Measurements from ENCODE around the gene PFN1. TPM values are rescaled to one million over a fixed set of nuclear protein-coding genes. Genes with fewer than 3 reads are reported as not detected.

The PFN1 gene
- total RNA-seq, 1 donor from 2014 or later, result 404 TPM

DNA sequence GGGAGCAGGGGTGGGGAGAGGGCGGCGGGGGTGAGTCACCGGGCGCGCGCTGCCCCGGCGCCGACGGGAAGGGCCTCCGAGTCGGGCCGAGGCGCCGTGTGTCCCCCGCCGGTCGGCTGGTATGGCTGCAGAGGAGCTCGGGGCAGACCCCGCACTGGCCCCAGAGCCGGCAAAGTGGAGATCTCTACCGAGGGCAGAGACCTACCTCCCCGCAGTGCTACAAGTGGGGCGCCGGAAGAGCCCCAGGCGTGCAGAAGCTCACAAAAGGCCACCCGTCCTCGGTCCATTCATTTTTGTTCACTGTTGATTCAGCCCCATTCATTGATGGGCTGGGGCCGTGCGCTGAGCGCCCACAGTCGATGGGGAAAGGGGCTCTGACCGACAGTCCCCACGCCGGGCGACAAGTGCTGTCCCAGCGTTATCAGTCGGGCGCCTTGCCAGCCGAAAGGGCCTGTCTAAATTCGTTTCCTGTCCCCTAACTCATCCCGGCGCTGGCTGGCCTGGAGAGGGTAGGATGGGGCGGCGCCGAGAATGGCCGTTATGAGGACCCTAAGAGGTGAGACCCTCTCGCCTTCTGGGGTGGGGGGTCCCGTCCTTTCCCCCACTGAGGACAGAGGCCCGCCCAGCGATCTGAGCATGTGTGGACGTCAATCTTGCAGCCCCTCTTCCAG, 1.9 kb upstream of the PFN1 start:
- Mint-ChIP-seq H3K27me3 (no peaks in the 10 kb centered on the region), H3K27ac (peak overlapping the region; percentile 72), H3K4me3 (peak overlapping the region; percentile 84), H3K9me3 (no peaks in the 10 kb centered on the region), H3K4me1 (ENCODE audit: unreplicated experiment) (peaks cover 32% of the 10 kb centered on the region), H3K36me3 (peaks cover 9% of the 10 kb centered on the region)
- no peak for TF ChIP-seq CTCF (conservative IDR thresholded peaks at IDR 0.05)
- DNase-seq (ENCODE audit: extremely low spot score, unreplicated experiment), result no peak

GRCh38 chr17:4949321-4950074, 1.2 kb upstream of the PFN1 start:
- Mint-ChIP-seq H3K9me3 (no peaks in the 10 kb centered on the region), H3K27ac (peak overlapping the region; percentile 97), H3K4me1 (ENCODE audit: unreplicated experiment) (peaks cover 36% of the 10 kb centered on the region), H3K4me3 (peak overlapping the region; percentile 96), H3K27me3 (no peaks in the 10 kb centered on the region), H3K36me3 (peaks cover 13% of the 10 kb centered on the region)
- TF ChIP-seq CTCF (conservative IDR thresholded peaks at IDR 0.05), result no peak
- DNase-seq (ENCODE audit: extremely low spot score, unreplicated experiment), result no peak

GRCh38 chr17:4948931-4949320, 596 bp upstream of the PFN1 start:
- H3K27ac Mint-ChIP-seq, result peak overlapping the region; percentile 97
- no peak for TF ChIP-seq CTCF (conservative IDR thresholded peaks at IDR 0.05)
- no peaks in the 10 kb centered on the region for H3K27me3 Mint-ChIP-seq
- peak; percentile 91 for DNase-seq (ENCODE audit: extremely low spot score, unreplicated experiment)
- no peaks in the 10 kb centered on the region for H3K9me3 Mint-ChIP-seq
- H3K4me3 Mint-ChIP-seq, result peak overlapping the region; percentile 96
- peaks cover 40% of the 10 kb centered on the region for H3K4me1 Mint-ChIP-seq (ENCODE audit: unreplicated experiment)
- H3K36me3 Mint-ChIP-seq, result peaks cover 13% of the 10 kb centered on the region

DNA sequence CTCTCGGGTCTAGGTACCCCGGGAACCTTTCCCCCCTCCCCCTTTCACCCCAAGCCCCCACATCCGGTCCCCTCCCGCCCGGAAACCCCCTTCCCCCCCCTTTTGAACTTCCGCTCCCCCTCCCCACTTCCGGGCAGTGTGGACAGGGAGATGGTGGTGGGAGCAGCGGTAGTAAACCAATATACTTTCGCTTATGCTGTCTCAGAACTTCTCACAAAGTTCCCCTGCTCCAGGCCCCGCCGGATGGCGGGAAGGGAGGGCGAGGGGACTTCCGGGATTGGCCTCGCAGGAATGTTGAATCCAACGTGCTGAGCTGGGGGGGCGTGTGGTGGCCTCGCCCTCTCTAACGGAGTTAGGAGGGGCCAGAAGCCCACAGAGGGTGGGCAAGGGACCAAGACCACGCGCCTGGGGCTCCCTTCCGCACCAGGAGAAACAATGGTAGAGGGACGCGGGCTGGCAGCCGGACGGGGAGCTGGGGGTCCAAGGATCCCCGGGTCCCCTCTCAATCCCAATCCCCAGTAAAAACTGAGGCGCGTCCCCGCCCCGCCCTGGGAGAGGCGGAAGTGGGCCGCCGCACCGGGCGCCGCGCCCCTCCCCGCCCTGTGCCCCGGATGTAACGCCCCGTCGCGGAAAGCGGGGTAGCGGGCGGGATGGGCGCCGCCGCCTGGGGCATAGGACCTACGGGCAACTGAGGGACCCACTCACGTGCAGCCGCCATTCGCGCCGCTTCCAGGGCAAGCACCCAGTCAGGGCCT, 742 bp downstream of the PFN1 start:
- TF ChIP-seq CTCF (conservative IDR thresholded peaks at IDR 0.05), result no peak
- Mint-ChIP-seq H3K4me1 (ENCODE audit: unreplicated experiment) (peaks cover 37% of the 10 kb centered on the region), H3K9me3 (no peaks in the 10 kb centered on the region), H3K4me3 (peak overlapping the region; percentile 96), H3K27me3 (no peaks in the 10 kb centered on the region), H3K36me3 (peaks cover 13% of the 10 kb centered on the region), H3K27ac (peak overlapping the region; percentile 87)
- no peak for DNase-seq (ENCODE audit: extremely low spot score, unreplicated experiment)

DNA sequence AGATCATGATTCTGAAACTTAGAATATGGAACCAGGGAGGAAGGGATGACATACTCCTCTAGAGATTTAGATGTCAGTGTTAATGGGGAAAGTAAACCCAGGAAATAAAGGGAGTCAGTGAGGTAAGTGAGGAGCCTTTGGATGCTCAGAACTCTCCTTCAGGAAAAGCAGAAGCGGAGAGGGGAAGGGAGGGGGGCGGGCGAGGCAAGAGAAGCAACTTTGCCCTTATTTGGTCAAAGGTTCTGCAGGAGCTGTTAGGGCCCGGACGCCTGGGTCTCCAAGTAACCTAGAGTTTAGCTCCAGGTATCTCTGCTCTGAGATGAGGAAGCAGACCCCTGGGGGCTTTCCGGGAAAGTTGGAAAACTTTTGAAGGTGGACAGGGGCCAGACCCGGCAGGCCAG, 1.3 kb downstream of the PFN1 start:
- DNase-seq (ENCODE audit: extremely low spot score, unreplicated experiment), result no peak
- H3K36me3 Mint-ChIP-seq, result peaks cover 13% of the 10 kb centered on the region
- no peak for TF ChIP-seq CTCF (conservative IDR thresholded peaks at IDR 0.05)
- H3K27ac Mint-ChIP-seq, result peak overlapping the region; percentile 87
- H3K4me1 Mint-ChIP-seq (ENCODE audit: unreplicated experiment), result peaks cover 38% of the 10 kb centered on the region
- H3K4me3 Mint-ChIP-seq, result peak overlapping the region; percentile 96
- H3K27me3 Mint-ChIP-seq, result no peaks in the 10 kb centered on the region
- no peaks in the 10 kb centered on the region for H3K9me3 Mint-ChIP-seq
